PC-9 (cell line): ENCODE measurements around the gene ARHGAP28.

ENCODE experiments used
- EZH2 ChIP-seq: fragments of 200-600 bp; sonication (generic); IDR thresholded peaks from 2 replicates; pipeline ENCODE4 v1.8.0; 2017; ENCODE audit warnings: antibody characterized with exemption, low read depth
- TF ChIP-seq, protein P1 (sequence below): fragments of 200-600 bp; sonication (generic); conservative IDR thresholded peaks from 2 replicates; pipeline ENCODE4 v1.6.1; 2017; ENCODE audit warnings: mixed run types, antibody characterized with exemption, mild to moderate bottlenecking, moderate library complexity

DNA sequence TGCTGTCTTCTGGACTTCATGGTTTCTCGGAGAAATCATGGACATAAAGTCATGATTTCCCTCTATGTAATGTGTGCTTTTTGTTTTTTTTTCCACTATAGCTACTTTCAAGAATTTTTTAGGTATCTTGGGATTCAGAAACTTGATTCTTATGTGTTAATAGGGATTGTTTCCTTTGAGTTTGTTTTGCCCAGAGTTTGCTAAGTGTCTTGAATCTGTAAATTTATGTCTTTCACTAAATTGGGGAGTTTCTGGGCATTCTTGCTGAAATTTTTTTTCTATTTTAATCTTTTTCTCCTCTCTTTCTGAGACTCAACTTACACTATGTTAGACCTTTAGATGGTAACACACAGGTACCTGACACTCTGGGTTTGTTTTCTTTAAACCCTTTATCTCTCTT, 205.3 kb downstream of the ARHGAP28 start:
- TF ChIP-seq, protein P1, sequence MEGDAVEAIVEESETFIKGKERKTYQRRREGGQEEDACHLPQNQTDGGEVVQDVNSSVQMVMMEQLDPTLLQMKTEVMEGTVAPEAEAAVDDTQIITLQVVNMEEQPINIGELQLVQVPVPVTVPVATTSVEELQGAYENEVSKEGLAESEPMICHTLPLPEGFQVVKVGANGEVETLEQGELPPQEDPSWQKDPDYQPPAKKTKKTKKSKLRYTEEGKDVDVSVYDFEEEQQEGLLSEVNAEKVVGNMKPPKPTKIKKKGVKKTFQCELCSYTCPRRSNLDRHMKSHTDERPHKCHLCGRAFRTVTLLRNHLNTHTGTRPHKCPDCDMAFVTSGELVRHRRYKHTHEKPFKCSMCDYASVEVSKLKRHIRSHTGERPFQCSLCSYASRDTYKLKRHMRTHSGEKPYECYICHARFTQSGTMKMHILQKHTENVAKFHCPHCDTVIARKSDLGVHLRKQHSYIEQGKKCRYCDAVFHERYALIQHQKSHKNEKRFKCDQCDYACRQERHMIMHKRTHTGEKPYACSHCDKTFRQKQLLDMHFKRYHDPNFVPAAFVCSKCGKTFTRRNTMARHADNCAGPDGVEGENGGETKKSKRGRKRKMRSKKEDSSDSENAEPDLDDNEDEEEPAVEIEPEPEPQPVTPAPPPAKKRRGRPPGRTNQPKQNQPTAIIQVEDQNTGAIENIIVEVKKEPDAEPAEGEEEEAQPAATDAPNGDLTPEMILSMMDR = no peak
- no peak for TF ChIP-seq EZH2
